BLaER1 (cell line): ENCODE results near the gene TOP1.

Source experiments
- H3K27ac ChIP-seq: shearing (Covaris generic); formaldehyde crosslinking; 2 replicates; pipeline ENCODE4 v1.8.1; 2022
- H3K27me3 ChIP-seq: shearing (Covaris generic); formaldehyde crosslinking; 2 replicates; pipeline ENCODE4 v1.8.1; 2022
- H3K36me3 ChIP-seq: shearing (Covaris generic); formaldehyde crosslinking; 2 replicates; pipeline ENCODE4 v1.8.1; 2022
- H3K4me1 ChIP-seq: shearing (Covaris generic); formaldehyde crosslinking; 2 replicates; pipeline ENCODE4 v1.8.1; 2022
- H3K4me2 ChIP-seq: shearing (Covaris generic); formaldehyde crosslinking; 2 replicates; pipeline ENCODE4 v1.8.1; 2022
- H3K4me3 ChIP-seq: shearing (Covaris generic); formaldehyde crosslinking; 2 replicates; pipeline ENCODE4 v1.8.1; 2022
- H3K9ac ChIP-seq: shearing (Covaris generic); formaldehyde crosslinking; 2 replicates; pipeline ENCODE4 v1.8.1; 2022
- H3K9me3 ChIP-seq: shearing (Covaris generic); formaldehyde crosslinking; 2 replicates; pipeline ENCODE4 v1.8.1; 2022
- H4K20me1 ChIP-seq: shearing (Covaris generic); formaldehyde crosslinking; 2 replicates; pipeline ENCODE4 v1.8.1; 2022
- Cebpa-rat ChIP-seq: shearing (Covaris generic); IDR thresholded peaks from 2 replicates; pipeline ENCODE4 v1.8.1; 2022

Gene TOP1

DNA sequence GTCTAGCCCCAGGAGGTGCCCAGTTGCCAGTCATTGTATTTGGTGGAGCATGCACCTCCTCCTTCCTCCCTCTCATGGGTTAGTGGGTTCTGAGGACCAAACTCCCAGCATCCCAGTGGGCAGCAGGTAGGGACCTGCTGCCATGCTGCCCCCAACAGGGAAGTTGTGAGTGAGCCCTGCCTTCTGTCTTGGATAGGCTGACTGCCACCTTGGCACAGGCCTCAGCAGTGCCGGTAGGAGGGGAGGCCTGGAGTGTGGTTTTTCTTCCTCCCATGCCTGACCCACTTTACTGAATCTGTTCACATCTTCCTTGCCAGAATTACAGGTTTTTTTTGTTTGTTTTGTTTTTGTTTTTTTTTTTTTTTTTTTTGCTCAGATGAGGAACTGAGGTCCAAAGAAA, 133.3 kb downstream of the TOP1 start:
- Histone ChIP-seq H3K9me3 (no peaks in the 10 kb centered on the region), H4K20me1 (peaks cover 100% of the 10 kb centered on the region), H3K4me1 (peaks cover 23% of the 10 kb centered on the region), H3K27ac (no peak overlapping the region), H3K27me3 (peaks cover 40% of the 10 kb centered on the region), H3K4me2 (no peak overlapping the region), H3K4me3 (no peak overlapping the region), H3K36me3 (peaks cover 89% of the 10 kb centered on the region), H3K9ac (no peak overlapping the region)
- no peak for TF ChIP-seq Cebpa-rat

DNA sequence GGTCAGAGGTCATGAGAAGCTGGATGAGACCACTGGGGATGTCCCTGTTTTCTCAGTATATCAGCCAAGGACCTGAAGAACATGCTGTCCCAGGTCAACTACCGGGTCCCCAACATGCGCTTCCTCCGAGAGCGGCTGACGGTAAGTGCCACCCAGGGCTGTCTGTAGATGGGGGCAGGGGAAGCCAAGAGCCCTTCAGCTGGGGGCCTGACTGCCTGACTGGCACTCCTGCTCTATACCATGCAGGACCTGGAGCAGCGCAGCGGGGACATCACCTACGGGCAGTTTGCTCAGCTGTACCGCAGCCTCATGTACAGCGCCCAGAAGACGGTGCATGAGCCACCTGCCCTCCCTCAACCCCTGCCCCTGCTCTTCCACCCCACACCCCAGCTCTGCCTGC, 133.8 kb downstream of the TOP1 start:
- Histone ChIP-seq H3K27me3 (peaks cover 42% of the 10 kb centered on the region), H3K27ac (no peak overlapping the region), H3K9me3 (no peaks in the 10 kb centered on the region), H3K4me1 (peaks cover 23% of the 10 kb centered on the region), H3K4me3 (no peak overlapping the region), H3K36me3 (peaks cover 94% of the 10 kb centered on the region), H3K4me2 (no peak overlapping the region), H3K9ac (no peak overlapping the region), H4K20me1 (peaks cover 100% of the 10 kb centered on the region)
- TF ChIP-seq Cebpa-rat, result no peak

DNA sequence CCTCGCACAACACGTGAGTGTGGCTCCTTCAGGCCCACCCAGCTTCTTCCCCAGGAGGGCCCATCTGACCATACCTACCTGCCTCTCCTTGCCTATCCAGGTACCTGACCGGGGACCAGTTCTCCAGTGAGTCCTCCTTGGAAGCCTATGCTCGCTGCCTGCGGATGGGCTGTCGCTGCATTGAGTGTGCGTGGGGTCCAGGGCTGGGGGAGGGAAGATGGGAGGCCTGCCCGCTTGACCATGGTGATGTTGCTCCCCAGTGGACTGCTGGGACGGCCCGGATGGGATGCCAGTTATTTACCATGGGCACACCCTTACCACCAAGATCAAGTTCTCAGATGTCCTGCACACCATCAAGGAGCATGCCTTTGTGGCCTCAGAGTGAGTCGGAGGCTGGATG, 135.2 kb downstream of the TOP1 start:
- no peak overlapping the region for H3K27ac ChIP-seq
- no peak for TF ChIP-seq Cebpa-rat
- H3K9me3 ChIP-seq, result no peaks in the 10 kb centered on the region
- H3K9ac ChIP-seq, result no peak overlapping the region
- no peak overlapping the region for H3K4me3 ChIP-seq
- peaks cover 27% of the 10 kb centered on the region for H3K4me1 ChIP-seq
- H3K4me2 ChIP-seq, result no peak overlapping the region
- H4K20me1 ChIP-seq, result peaks cover 100% of the 10 kb centered on the region
- H3K27me3 ChIP-seq, result peaks cover 49% of the 10 kb centered on the region
- peaks cover 96% of the 10 kb centered on the region for H3K36me3 ChIP-seq

DNA sequence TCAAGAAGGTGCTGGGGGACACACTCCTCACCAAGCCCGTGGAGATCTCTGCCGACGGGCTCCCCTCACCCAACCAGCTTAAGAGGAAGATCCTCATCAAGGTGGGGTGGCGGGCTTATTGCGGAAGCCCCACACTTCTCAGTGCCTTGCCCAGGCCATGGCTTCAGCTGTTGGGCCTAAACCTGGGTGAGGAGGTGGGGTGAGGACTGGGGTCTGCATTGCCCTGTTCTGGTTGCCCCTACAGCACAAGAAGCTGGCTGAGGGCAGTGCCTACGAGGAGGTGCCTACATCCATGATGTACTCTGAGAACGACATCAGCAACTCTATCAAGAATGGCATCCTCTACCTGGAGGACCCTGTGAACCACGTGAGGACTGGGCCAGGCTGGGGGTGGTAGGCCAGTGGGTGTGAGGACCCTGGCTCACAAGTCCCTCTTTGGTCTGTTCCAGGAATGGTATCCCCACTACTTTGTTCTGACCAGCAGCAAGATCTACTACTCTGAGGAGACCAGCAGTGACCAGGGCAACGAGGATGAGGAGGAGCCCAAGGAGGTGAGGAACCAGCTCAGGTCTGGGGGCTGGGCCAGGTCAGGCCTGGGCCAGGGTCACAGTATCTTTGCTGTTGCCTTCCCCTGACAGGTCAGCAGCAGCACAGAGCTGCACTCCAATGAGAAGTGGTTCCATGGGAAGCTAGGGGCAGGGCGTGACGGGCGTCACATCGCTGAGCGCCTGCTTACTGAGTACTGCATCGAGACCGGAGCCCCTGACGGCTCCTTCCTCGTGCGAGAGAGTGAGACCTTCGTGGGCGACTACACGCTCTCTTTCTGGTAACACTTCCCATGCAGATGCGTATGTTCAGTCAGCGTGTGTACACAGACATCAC, 136.6 kb downstream of the TOP1 start:
- no peak for TF ChIP-seq Cebpa-rat
- Histone ChIP-seq H3K36me3 (peaks cover 96% of the 10 kb centered on the region), H3K9ac (no peak overlapping the region), H3K27me3 (peaks cover 63% of the 10 kb centered on the region), H3K9me3 (no peaks in the 10 kb centered on the region), H3K4me1 (peaks cover 27% of the 10 kb centered on the region), H3K4me2 (no peak overlapping the region), H3K4me3 (no peak overlapping the region), H3K27ac (no peak overlapping the region), H4K20me1 (peaks cover 100% of the 10 kb centered on the region)

DNA sequence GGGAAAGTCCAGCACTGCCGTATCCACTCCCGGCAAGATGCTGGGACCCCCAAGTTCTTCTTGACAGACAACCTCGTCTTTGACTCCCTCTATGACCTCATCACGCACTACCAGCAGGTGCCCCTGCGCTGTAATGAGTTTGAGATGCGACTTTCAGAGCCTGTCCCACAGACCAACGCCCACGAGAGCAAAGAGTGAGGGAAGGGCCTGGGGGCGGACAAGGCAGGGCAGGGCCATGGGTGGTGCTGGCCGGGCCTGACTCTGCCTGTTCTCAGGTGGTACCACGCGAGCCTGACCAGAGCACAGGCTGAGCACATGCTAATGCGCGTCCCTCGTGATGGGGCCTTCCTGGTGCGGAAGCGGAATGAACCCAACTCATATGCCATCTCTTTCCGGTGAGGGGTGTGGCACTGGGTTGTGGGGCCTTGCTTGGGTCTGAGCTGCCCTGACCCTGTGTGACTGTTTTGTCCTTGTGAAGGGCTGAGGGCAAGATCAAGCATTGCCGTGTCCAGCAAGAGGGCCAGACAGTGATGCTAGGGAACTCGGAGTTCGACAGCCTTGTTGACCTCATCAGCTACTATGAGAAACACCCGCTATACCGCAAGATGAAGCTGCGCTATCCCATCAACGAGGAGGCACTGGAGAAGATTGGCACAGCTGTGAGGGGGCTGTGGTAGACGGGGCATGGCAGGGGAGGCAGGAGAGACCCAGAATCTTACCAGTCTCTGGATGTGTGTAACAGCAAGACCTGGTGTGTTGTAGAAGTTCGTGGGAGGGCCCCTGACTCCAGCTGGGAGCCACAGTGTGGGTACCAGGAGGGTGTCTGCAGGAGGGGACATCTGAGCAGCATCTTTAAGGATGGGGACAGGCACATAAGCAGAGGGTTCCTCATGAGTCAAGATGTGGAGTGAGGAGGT, 137.8 kb downstream of the TOP1 start:
- peaks cover 96% of the 10 kb centered on the region for H3K36me3 ChIP-seq
- TF ChIP-seq Cebpa-rat, result no peak
- peaks cover 27% of the 10 kb centered on the region for H3K4me1 ChIP-seq

DNA sequence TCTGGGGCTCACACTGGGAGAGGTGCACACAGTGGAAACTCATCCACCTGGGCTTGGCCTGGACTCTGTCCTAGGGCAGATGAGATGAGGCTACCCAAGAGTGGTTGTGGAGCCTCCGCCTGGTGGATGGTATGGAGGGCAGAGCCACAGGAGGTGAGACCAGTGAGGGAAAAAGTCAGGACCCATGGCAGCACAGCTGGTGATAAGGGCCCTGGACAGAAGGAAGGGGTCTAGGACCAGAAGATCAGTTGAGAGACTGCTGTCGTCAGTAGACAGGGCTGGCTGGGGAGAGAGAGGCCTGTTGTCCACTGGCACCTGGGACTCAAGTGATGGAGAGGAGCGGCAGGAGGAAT, 138.5 kb downstream of the TOP1 start:
- no peaks in the 10 kb centered on the region for H3K9me3 ChIP-seq
- no peak overlapping the region for H3K27ac ChIP-seq
- TF ChIP-seq Cebpa-rat, result no peak
- H3K36me3 ChIP-seq, result peaks cover 97% of the 10 kb centered on the region
- H3K4me3 ChIP-seq, result no peak overlapping the region
- H4K20me1 ChIP-seq, result peaks cover 100% of the 10 kb centered on the region
- H3K4me2 ChIP-seq, result peak overlapping the region; percentile 48
- H3K27me3 ChIP-seq, result peaks cover 73% of the 10 kb centered on the region
- H3K4me1 ChIP-seq, result peaks cover 27% of the 10 kb centered on the region
- no peak overlapping the region for H3K9ac ChIP-seq

More for the DNA sequence above, 137.8 kb downstream of the TOP1 start:
- peak overlapping the region; percentile 48 for H3K4me2 ChIP-seq
- peaks cover 73% of the 10 kb centered on the region for H3K27me3 ChIP-seq
- no peak overlapping the region for H3K27ac ChIP-seq
- H4K20me1 ChIP-seq, result peaks cover 100% of the 10 kb centered on the region
- no peaks in the 10 kb centered on the region for H3K9me3 ChIP-seq
- H3K4me3 ChIP-seq, result no peak overlapping the region
- no peak overlapping the region for H3K9ac ChIP-seq

DNA sequence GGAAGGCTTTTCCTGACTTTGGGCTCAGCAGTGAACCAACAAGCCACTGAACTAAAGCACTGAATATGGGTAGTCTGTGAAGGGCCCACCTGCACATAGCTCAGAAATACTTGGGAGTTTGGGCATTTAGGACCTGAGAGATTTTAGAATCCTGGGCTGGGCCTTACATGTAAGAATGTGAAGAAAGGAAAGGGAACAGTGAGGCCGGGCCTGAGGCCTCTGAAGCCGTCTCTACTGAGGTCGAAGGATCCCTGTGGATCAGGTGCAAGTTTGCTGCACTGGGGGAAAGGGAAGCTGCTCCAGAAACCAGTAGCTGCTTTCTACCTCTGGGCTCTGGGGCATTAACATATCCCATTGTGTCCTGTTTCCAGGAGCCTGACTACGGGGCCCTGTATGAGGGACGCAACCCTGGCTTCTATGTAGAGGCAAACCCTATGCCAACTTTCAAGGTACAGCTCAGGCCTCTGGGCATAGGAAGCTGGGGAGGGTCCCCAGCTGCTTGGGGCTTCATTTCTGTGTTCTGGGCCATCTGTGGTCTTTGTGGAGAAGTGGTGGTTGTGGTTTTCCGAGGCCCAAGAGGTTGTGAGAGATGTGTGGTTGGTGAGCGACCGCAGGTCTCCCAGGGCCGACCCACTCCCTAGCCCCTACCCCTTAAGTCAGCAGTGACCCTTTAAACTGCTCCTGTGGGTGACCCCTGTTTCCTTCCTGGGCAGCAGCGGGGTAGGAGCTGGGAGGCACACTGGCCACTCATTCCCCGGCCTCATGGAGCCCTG, 139.0 kb downstream of the TOP1 start:
- Histone ChIP-seq H3K9ac (no peak overlapping the region), H3K27me3 (peaks cover 73% of the 10 kb centered on the region), H3K36me3 (peaks cover 97% of the 10 kb centered on the region), H3K4me3 (no peak overlapping the region), H4K20me1 (peaks cover 100% of the 10 kb centered on the region), H3K4me2 (peak overlapping the region; percentile 48), H3K4me1 (peaks cover 27% of the 10 kb centered on the region), H3K9me3 (no peaks in the 10 kb centered on the region), H3K27ac (no peak overlapping the region)
- TF ChIP-seq Cebpa-rat, result no peak

DNA sequence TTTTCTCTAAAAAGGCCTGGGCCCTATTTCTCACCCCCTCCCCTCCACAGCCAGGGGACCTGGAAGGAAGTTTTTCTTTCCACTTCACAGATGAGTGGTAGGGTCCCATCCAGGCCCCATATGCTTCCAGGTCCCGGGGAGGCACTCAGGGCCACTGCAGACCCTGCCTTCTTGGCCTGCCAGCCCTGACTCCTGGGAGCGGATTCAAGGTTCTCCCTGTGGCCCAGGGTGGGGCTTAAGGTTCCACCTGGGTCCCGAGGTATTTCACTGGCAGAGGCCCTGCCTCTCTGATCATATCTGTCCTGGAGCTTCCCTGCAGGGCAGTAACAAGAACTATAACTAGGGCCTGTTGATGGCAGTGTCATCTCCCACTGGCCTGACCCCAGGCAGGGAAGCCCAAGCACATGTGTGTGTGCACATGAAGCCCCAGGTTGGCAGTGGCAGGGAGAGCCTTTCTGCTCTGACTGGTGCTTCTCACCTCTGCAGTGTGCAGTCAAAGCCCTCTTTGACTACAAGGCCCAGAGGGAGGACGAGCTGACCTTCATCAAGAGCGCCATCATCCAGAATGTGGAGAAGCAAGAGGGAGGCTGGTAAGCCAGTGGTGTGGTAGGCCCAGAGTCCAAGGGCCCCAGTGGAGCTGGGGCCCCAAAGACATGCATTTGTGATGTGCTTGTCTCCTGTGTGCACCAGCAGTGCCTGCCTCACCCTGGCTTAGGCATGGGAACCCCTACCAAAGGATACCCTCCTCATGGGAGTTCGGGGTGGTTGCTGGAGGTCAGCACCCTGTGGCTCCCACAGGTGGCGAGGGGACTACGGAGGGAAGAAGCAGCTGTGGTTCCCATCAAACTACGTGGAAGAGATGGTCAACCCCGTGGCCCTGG, 139.9 kb downstream of the TOP1 start:
- Histone ChIP-seq H4K20me1 (peaks cover 100% of the 10 kb centered on the region), H3K9ac (no peak overlapping the region), H3K9me3 (no peaks in the 10 kb centered on the region), H3K4me2 (peak overlapping the region; percentile 48), H3K27me3 (peaks cover 65% of the 10 kb centered on the region), H3K4me1 (peaks cover 27% of the 10 kb centered on the region), H3K4me3 (no peak overlapping the region), H3K36me3 (peaks cover 97% of the 10 kb centered on the region), H3K27ac (no peak overlapping the region)
- TF ChIP-seq Cebpa-rat, result no peak
